ENCODE measurements around the gene DENND1A. TPM values are rescaled to one million over a fixed set of nuclear protein-coding genes. Genes with fewer than 3 reads are reported as not detected.

The DENND1A gene
- polyA plus RNA-seq, 1 experiment = 16.2 TPM

DNA sequence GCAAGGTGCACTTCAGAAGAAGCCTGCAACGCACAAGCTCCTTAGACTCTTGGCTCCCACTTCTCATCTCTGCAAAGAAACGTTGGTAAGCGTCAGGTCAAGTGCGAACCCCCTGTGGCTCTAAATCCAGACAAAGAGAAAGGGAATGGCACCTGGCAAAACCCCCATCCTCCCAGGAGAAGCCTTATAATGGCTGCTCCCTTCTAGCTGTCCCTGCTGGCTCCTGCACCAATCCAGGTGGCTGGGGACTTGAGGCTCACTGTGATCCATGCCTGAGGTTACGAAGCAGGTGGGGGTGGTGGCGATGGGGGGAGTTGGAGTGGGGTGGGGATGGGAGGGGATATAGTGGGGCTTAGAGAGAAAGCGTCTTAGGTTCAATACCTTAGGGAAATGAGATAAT is 272.8 kb downstream of the DENND1A start:
- DNase-seq (ENCODE audit: low read depth, low spot score) = no peak
- Histone ChIP-seq H3K9me3 (ENCODE audit: control insufficient read depth, insufficient read depth, low read length) (peaks cover 3% of the 10 kb centered on the region; the same call in 1 of the 2 replicates), H3K27me3 (ENCODE audit: control insufficient read depth, insufficient read depth, low read length) (no peaks in the 10 kb centered on the region), H3K27ac (ENCODE audit: low read depth, low read length) (no peak overlapping the region), H3K4me3 (ENCODE audit: low read depth, low read length) (no peak overlapping the region)
- ChIA-PET CTCF (no interaction called here), POLR2A (no interaction called here)
- TF ChIP-seq, protein P1, sequence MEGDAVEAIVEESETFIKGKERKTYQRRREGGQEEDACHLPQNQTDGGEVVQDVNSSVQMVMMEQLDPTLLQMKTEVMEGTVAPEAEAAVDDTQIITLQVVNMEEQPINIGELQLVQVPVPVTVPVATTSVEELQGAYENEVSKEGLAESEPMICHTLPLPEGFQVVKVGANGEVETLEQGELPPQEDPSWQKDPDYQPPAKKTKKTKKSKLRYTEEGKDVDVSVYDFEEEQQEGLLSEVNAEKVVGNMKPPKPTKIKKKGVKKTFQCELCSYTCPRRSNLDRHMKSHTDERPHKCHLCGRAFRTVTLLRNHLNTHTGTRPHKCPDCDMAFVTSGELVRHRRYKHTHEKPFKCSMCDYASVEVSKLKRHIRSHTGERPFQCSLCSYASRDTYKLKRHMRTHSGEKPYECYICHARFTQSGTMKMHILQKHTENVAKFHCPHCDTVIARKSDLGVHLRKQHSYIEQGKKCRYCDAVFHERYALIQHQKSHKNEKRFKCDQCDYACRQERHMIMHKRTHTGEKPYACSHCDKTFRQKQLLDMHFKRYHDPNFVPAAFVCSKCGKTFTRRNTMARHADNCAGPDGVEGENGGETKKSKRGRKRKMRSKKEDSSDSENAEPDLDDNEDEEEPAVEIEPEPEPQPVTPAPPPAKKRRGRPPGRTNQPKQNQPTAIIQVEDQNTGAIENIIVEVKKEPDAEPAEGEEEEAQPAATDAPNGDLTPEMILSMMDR (IDR thresholded peaks at IDR 0.05; ENCODE audit: low read depth, low read length) = no peak

DNA sequence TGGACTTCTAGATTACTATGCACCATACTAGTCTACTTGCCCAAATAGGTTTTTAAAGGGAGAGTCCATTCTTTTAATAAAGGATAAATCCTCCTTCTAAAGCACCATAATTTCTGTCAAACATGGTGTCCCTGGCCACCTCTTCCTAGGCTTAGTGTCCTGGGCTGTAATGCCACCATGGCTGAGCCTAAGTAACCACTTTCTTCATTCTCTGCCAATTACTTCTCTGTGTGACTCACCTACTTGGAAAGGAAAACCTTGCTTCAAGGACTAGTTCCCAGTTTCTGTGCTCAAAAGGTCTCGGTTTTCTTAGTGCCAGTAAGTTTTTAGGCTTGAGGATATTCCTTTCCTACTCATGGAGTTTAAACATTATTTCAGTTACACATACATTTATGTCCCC is 273.4 kb downstream of the DENND1A start:
- Histone ChIP-seq H3K27me3 (ENCODE audit: control insufficient read depth, insufficient read depth, low read length) (no peaks in the 10 kb centered on the region), H3K4me3 (ENCODE audit: low read depth, low read length) (no peak overlapping the region), H3K27ac (ENCODE audit: low read depth, low read length) (no peak overlapping the region), H3K9me3 (ENCODE audit: control insufficient read depth, insufficient read depth, low read length) (no peaks in the 10 kb centered on the region)
- TF ChIP-seq, protein P1 (IDR thresholded peaks at IDR 0.05; ENCODE audit: low read depth, low read length) = no peak
- POLR2A ChIA-PET = no interaction called here
- no peak for DNase-seq (ENCODE audit: low read depth, low spot score)
- CTCF ChIA-PET = no interaction called here

DNA sequence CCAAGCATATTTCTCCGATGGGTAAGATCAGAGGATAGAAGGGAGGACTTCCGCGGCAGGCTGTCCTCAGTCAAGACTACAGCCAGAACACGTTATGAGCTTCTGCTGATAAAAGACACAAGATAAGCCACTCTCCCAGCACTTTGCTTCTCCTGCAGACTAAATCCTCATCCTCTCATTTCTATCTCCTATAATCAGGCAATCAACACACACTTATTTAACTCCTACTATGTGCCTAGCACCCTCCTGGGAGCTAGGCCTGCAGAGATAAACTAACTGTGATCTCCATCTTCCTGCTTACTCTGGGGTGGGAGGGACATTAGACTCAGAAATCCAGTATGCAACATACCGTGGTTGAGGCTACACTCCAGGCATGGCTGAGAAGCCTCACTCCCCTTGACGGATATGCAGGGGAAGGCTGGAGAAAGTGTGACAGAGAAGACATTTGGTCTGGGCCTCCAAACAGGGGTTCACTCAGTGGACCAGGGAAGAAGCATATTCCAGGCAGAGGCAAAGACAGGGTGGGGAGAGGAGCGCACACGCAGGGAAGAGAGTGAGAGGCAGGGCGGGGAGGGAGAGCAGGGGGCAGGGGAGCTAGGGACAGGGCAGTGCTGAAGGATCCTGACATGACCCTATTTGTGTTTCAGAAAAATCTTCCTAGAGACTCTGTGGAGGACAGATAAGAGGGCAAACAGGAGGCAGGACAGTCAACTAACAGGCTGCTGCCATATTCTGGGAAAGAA is 274.1 kb downstream of the DENND1A start:
- TF ChIP-seq, protein P1 (IDR thresholded peaks at IDR 0.05; ENCODE audit: low read depth, low read length) = no peak
- POLR2A ChIA-PET = no interaction called here
- H3K27me3 ChIP-seq (ENCODE audit: control insufficient read depth, insufficient read depth, low read length) = no peaks in the 10 kb centered on the region

DNA sequence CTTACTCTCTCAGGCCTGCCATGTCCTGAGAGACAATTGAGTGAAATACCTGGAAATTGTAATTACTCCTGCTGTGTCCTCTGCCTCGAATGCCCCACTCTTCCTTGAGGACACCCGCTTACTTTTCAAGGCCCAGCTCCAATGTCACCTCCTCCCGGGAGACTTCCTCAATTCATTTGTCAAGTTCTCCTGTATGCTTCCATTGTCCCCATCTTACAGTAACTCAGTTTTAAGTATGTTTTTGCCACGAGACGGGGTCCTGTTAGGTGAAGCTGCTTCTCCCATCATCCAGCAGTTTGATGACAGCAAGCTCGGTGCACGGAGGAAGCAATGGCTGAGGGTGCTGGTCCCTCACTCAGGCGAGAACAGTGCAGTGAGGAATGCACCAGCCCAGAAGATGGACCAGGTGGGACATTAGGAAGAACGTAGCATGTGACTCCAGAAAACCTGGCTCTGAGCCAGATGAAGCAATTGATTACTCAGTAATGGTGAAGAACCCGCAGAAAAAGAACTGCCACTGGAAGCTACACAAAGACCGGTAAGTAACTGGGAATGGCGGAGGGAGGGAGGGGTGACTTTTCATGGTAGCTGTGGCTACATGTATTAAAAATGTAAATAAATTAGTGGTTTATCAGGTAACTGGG is 274.8 kb downstream of the DENND1A start:
- no peaks in the 10 kb centered on the region for H3K27me3 ChIP-seq (ENCODE audit: control insufficient read depth, insufficient read depth, low read length)
- TF ChIP-seq, protein P1 (IDR thresholded peaks at IDR 0.05; ENCODE audit: low read depth, low read length) = no peak
- no peak overlapping the region for H3K4me3 ChIP-seq (ENCODE audit: low read depth, low read length)
- H3K9me3 ChIP-seq (ENCODE audit: control insufficient read depth, insufficient read depth, low read length) = no peaks in the 10 kb centered on the region
- no peak for DNase-seq (ENCODE audit: low read depth, low spot score)
- POLR2A ChIA-PET = no interaction called here
- H3K27ac ChIP-seq (ENCODE audit: low read depth, low read length) = no peak overlapping the region
- CTCF ChIA-PET = no interaction called here

More for the DNA sequence above, 274.1 kb downstream of the DENND1A start:
- CTCF ChIA-PET = no interaction called here
- no peak for DNase-seq (ENCODE audit: low read depth, low spot score)
- no peaks in the 10 kb centered on the region for H3K9me3 ChIP-seq (ENCODE audit: control insufficient read depth, insufficient read depth, low read length)
- no peak overlapping the region for H3K27ac ChIP-seq (ENCODE audit: low read depth, low read length)
- H3K4me3 ChIP-seq (ENCODE audit: low read depth, low read length) = no peak overlapping the region
